Esophagus mucosa (tissue), 1 donor: ENCODE measurements around the gene YY1. TPM values are rescaled to one million over a fixed set of nuclear protein-coding genes. Genes with fewer than 3 reads are reported as not detected.
"Not testable (repeated sequence)": the region's sequence is repeated elsewhere in the genome, so short reads cannot be mapped to it uniquely, and the experiment has no call there.

ENCODE experiments used
- ATAC-seq: fragments of 200-7000 bp; cut with Tn5 transposase; one replicate; pipeline ENCODE4 v1.9.1; 2020
- total RNA-seq: library from RNA; stranded (reverse); gene quantifications from one replicate; pipeline ENCODE4 v1.2.4, GENCODE V29; 2023
- donor health status: DM: yes; HTN: yes; CAD: no.

Gene YY1
- total RNA-seq, 1 donor from 2014 or later: 44.5 TPM

DNA sequence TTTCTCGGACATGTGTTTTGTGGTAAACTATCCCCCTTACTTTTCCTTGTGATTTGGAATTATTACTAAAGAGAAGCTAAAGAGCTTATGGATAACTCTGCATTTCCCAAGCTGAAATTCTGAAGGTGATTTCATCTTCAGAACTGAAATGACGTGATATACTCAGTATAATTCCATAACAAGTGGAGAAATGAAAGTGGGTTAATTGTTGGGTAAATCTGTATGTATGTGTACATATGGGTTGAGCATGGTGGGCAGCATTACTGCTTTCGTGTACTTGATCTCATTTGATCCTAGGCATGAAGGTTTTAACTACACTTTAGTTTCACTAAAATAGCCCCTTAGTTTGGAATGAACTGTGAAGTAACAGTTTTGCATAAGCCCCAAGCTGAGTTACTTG, 4.1 kb downstream of the YY1 start:
- no peak for ATAC-seq

DNA sequence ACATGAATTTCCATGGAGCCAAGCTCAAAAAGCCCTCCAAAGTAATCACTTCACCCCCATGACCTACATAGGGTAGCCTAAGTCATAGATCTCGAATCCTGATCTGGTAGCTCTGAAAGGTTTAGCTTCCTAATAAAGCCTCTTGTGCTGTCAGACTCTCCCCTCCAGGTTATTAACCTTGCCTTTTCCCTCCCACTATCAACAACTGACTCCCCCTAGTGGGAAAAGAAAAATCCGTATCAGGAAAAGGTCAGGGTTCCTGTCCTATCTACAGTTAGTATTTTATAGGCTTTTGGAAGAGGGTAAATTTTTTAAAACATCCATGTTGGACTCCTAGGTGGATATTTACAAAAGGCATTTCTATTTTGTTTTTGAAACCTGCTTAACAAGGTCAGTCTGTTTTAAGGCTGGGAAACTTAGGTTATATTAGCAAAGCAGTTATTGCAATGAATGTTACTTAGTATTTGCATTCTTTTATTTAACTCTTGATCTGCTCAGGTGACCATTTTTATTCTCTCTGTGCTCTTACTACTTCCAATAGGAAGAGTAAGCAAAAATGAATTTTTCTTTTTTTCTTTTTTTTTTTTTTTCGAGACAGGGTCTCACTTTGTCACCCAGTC, 8.0 kb downstream of the YY1 start:
- peak; percentile 21 for ATAC-seq

DNA sequence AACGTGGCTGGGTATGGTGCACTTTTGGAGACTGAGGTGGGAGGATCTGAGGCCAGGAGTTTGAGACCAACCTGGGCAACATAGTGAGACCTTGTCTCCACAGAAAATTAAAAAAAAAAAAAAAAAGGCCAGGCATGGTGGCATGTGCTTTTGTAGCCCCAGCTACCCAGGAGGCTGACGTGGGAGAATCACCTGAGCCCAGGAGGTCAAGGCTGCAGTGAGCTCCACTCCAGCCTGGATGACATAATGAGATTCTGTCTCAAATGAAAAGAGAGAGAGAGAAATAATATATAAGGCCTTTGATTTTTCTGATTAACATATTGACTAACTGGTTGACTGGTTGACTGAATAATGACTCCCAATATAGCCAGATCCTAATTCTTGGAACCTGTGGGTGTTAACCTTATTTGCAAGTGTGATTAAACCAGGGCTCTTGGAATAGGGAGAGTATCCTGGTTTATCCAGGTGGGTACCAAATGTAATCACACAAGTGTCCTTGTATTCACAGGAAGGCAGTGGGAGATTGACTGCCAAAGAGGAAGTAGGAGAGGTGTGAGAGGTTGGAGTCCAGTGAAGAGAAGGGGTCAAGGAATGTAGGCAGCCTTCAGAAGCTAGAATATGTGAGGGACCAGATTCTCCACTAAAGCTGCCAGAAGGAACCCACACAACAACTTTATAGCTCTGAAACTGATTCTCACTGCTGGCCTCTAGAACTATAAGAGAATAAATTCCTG, 12.0 kb downstream of the YY1 start:
- no peak for ATAC-seq

DNA sequence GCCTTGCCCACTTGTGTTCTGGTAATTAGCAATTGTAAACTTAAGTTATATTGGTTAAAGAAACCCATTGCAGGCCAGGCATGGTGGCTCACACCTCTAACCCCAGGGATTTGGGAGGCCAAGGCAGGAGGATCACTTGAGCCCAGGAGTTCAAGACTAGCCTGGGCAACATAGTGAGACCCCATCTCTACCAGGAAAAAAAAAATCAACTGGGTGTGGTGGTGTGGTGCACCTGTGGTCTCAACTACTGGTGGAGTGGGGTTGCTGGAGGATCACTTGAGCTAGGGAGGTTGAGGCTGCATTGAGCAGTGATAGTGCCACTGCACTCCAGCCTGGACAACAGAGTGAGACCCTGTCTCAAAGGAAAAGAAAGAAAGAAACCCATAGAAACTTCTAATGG, 13.7 kb downstream of the YY1 start:
- ATAC-seq: no peak

DNA sequence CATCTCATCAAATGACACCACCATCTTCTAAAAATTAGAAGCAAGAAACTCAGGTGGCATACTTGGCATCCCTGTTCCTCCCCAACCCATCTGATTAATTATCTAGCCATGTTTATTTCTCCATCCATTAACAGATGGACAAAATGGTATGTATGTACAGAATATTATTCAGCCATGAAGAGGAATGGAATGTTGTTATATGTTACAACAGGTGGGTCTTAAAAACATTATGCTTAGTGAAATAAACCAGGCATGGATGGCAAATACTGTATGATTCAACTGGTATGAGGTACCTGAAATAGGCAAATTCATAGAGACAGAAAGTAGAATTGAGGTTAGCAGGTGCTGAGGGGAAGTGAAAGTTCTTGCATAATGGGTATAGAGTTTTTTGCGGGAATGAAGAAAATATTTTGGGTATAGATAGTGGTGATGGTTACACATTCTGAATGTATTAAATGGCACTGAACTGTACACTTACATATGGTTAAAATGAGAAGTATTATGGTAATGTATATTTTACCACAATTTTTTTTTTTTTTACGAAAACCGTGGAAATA, 17.5 kb downstream of the YY1 start:
- no peak for ATAC-seq

DNA sequence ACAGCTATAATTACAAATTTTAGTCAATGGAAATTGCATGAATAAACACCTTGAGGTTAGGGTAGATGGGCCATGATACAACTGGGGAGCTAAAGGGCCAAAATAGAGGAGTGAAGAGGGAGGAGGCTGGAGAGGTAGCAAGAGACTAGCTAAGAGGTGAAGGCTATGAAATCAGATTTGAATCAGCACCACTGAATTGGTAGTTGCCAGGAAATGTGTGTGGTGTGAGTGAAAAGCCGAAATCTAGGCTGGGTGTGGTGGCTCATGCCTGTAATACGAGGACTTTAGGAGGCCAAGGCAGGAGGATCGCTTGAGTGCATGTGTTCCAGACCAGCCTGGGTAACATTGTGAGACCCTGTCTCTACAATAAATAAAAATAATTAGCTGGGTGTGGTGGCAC, 22.7 kb downstream of the YY1 start:
- ATAC-seq: no peak

DNA sequence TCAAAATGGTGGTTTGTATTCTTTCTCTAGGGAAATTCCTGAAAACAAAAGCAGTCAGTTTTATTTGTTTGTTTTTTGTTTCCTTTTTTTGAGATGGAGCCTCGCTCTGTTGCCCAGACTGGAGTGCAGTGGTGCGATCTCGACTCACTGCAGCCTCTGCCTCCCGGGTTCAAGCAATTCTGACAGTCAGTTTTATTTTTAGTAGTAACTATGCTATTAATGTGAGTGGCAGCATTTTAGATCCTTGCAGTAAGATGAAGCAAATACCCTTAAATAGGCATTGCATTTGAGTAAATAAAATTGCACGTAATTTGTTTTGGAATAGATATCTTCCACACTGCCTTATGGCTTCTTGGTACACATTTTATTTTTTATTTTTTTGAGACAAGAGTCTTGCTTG, 23.6 kb downstream of the YY1 start:
- no peak for ATAC-seq

DNA sequence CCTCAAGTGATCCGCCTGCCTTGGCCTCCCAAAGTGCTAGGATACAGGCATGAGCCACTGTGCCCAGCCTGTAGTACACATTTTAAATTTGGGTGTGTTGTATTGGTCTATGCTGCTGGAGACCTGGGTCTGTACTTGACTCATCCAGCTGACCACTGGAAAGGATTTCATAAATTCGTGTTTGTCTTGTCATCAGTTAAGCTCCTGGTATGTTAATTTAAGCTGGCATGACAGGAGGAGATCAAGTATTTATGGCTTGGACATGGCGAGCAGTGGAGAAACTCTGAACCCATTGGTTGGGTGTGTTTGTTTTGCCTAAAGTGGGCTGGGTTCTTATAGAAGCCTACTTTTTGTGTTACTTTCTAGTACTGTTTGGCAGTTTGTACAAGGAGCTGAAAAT, 24.2 kb downstream of the YY1 start:
- ATAC-seq: no peak

DNA sequence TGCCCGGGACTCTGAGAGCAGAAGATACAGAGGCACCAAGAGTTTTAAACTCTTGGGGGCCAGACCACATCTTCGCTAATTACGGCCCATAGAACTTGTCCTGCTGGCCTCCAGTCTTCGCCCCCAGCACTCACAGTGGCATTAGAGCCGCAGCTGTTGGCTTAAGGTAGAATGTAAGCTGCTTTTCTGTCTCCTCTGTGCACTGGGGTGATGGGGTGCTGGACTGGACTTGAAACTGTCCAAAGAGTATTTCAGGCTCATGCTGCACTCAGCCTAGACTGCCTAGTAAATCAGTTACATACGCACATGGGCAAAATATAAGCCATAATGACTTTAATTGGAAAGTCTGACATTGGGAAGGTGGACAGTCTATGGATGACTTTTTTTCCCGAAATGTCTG, 29.0 kb downstream of the YY1 start:
- ATAC-seq: no peak

DNA sequence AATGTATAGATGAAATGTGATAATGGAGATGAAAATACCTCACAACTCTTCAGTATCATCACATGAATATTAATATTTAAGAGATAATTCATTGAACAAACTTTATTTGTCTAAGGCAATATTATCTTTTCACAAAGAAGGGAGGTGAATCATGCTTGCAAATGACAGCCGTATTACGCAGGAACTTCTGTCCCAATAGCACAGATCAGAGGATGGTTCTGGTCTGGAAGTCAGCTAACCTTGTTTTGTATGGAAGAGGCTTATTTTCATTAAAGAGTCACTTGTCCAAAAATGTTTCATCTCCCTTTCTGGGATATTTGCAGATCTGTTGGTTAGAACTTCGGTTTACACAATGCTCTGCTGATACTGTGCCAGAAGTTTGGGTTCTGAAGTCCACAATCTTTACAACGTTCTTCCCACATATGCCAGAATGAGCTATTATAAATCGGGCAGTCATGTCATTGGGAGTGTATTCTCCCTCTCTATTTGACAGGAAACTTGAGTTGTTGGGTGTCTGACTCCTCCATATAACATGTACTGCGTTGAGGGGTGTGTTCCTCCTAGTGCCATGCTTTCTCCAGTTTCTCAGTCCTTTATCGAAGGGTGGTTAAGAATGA, 29.8 kb downstream of the YY1 start:
- ATAC-seq: no peak

DNA sequence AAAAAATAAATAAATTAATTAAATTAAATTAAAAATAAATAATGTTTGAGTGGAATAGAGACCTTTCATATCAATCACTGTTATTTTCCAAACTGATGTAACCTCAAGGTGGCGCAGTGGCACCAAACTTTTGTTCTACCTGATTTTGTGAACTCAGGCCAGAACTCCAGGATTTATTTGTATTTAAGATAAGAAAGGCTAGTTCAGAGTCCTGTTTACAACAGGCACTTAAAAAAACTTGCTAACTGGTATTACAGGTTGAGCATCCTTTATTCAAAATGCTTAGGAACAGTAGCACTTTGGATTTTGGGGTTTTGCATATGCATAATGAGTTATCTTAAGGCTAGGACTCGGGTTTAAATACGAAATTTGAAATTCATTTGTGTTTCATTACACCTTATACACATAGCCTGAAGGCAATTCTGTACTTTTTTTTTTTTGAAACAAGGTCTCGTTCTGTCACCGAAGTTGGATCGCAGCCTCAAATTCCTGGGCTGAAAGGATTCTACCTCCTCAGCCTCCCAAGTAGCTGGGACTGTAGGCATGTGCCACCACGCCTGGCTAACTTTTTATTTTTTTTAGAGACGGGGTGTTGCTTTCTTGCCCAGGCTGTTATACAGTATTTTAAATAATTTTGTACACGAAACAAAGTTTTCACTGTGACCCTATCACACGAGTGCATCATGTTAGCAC, 32.4 kb downstream of the YY1 start:
- ATAC-seq: peak; percentile 57

DNA sequence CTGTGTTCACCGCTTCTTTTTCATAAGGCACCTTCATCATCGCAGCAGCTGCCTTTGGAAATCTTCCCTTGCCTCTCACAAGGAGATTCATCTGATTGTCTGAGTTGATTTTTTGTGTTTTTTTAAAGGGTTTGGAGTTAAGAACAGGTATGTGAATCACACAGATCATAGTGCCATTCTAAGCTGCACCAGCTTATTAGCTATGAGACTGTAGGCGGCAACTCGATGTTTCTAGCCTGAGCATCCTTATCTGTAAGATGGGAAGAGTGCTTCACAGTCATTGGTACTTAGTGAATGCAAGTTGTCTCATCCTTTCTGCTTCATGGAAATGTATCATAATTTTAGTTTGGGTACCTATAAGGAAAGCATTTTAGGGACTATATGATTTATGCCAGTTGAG, 35.3 kb downstream of the YY1 start:
- ATAC-seq: no peak

DNA sequence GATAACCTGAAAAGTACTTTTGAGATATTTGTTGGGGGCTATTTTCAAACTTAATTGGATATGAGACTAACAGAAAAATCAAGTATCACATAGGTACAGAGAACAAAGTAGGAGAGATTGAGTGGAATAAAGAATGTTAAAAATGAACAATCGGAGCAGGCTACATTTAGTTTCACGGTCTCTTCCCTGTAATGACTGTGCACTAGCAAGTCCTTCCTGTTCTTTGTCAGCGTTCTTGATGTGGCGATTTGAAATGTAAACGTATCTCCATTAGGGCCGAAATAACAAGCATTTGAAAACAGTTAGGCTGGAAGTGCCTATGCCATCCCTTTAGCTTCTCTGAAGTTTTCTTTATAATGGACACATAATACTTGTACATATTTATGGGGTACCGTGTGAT, 36.3 kb downstream of the YY1 start:
- ATAC-seq: no peak

DNA sequence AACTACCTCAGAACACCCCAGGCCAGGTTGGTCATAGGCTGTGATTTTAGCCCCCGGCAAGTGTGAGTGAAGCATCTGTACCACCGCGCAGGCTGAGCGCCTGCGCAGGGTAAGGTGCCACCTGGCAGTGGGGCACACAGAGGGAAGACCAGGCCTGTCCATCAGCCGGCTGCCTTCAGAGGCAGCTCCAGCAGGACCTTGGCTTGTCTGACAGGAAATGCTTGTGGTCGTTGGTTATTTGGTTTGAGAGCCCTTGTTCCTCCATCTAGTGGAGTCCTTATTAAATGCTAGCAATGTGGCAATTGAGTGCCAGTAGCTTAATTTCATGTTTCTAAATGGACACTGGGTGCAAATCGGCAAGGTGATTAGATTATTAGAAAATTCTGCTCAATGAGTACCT, 39.8 kb downstream of the YY1 start:
- no peak for ATAC-seq

DNA sequence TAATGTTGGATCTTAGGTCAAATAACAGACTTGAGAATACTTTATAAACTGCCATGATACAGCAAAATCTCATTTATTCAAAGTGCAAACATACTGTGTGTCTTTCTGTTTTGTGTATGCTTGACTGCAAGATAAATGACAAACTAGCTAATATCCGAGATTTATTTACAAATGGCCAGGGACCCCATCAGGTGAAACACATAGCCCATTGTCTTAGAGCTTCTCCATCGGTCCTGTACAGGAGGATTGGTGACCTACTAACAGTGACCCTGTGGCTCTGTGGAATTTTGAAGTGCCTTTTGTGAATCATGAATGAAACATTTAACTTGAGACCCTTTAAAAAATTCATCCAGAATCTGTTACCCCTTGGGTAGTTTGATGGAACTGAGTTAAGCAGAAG, 40.2 kb downstream of the YY1 start:
- no peak for ATAC-seq

DNA sequence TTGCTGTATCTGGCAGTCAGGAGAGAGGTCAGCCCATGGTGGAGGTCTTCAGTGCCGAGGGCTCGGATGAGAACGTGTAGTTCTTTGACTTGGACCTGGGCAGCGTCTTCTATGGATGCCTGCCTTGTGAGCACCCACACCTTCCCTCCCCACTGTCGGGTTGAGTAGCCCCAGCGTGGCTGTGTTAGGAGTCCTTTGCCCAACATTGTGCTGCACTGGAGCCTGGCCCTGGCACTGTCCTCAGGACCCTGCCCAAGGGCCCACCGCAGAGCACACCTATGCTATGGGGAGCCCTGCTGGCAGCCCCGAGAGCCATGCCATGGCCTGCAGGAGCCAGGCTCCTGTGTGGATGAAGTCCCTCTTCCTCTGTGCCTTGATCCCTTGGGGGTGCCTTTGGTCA, 40.6 kb downstream of the YY1 start:
- no peak for ATAC-seq

DNA sequence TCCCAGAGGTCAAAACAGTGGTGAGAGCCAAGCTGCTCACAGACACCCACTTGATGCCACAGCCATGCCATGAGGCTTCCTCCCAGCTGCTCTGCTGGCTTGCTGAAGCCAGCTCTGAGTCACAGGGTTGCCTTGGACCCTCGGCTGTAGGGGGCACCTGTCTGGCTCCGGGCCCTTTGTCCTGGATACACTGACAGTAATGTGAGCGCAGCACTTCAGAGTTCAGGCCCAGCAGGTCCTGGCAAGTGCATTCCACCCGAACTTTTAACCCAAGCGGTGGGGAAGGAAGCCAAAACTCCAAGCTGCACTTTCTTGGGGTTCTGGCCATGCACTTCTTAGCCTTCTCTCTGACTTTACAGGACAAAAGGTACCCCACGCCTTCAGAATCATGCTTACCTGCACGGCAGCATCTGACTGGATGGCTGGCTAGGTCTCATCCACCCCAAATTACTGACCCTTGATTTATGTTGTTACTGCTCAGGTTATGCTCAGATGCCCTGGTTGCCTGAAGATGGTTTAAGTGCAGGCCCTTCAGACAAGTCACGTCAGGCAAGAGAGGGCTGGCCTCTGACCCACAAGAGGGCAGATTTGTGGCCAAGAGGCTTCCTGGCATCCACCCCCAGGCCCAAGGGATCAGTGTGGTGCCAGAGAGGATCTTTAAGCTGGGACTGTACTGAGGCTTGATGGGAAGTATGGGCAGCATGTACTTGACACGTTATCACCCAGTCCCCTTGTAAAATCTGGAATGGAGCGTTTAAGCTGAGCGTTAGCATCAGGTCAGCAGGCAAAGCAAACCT, 42.5 kb downstream of the YY1 start:
- peak; percentile 19 for ATAC-seq

DNA sequence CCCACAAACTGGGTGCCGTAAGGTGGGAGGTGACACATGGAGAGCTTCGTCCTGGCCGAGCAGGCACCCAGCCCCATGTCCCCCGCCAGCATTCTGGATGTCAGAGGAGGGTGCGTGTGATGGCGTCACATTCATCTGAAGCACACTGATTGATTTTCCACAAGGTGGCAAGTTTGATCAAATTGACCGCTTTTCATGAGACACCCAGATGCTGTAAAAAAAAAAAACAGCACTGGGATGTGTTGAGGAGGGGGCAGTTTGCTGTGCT, 43.1 kb downstream of the YY1 start:
- ATAC-seq: no peak

DNA sequence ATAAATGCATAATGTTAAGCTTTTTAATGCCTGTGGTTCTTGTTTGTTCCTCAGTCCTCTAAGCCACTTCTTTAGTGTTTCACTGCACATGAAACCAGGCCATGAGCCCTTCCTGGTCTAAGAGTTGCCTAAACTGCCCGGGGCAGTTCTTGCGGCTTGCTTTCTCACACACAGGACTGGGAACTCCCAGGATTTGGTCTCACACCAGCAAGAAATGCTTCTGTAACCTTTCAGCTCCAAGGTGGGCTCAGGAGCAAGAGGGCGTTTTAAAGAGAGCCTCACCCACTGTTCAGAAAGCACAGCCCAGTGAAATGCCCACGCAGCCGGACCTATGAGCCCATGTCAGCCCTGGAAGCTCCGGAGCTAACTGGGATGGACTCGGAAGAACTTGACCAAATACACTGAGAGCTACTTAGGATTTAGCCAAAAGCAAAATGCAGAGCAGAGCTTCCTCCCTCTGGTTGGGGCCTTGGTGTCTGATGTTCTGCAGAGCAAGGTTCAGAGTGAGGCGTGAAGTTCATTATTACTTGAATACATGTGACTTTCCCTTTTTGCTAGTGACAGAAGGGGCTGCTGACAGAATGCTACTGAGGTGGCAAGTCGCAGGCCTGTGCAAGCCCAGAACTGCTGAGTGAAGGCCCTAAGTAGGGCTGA, 43.9 kb downstream of the YY1 start:
- peak; percentile 55 for ATAC-seq

DNA sequence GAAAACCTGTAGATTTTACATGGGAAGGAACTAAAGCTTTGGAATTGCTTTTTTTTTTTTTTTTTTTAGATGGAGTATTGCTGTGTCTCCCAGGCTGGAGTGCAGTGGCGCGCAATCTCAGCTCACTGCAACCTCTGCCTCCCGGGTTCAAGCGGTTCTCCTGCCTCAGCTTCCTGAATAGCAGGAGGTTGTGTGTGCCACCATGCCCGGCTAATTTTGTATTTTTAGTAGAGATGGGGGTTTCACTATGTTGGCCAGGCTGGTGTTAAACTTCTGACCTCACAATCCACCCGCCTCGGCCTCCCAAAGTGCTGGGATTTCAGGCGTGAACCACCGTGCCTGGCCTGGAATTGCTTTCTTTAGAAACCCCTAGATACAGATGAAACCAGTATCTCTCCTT, 44.5 kb downstream of the YY1 start:
- ATAC-seq: not testable (repeated sequence)

DNA sequence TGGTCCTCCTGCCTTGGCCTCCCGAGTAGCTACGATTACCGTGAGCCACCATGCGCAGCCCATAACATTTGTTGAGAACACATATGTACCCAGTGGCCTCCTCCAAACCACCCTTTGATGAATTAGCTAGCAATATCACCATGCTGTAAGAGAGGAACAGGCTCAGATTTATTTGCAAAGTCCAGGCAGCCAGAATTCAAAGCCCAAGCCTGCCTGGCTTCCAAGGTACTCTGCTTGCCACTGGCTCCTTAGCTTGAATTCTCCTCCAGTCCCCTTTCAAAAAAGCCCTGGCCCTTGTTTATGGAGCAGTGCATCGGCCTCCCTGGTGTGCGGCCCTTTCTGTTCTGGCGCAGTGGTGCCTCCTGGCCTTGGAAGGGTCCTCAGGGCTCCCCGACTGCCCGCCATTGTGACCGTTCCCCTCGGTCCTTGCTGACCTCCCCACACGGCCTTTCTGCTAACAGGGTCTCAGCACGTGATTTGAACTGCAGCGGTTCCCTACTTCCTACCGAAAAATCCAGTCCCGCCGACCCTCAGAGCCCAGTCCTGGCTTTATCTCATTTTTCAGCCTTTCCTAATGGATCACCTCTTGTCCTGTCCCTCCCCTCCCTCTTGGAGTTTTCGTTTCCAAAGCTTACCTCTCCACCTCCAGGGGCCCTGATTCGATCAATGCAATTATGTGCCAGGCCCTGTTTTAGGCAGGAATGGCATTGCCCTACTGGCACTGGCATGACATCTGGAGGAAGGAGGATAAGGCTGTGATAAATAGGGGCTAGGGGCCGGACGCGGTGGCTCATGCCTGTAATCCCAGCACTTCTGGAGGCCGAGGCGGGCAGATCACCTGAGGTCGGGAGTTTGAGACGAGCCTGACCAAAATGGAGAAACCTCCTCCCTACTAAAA, 45.3 kb downstream of the YY1 start:
- ATAC-seq: no peak
